Loucy (cell line): ENCODE data around the gene FIBCD1.

ENCODE experiments used
- H2AFZ ChIP-seq: fragments of 200-600 bp; sonication (generic); 2 replicates; pipeline ENCODE4 v1.6.0; 2016; ENCODE audit warnings: antibody characterized with exemption, mild to moderate bottlenecking, low read length, moderate library complexity
- H3F3A ChIP-seq: fragments of 200-600 bp; 2 replicates; pipeline ENCODE4 v1.6.0; 2016; ENCODE audit warnings: antibody characterized with exemption, low read depth, mild to moderate bottlenecking
- H3K27me3 ChIP-seq: fragments of 200-600 bp; sonication (generic); 2 replicates; pipeline ENCODE4 v1.6.1; 2014; ENCODE audit warnings: low read length, mild to moderate bottlenecking; ENCODE audit not compliant: insufficient read depth, poor library complexity, severe bottlenecking
- H3K36me3 ChIP-seq: fragments of 200-600 bp; sonication (generic); 2 replicates; pipeline ENCODE4 v1.6.1; 2016; ENCODE audit warnings: low read length; ENCODE audit not compliant: insufficient read depth
- H3K4me1 ChIP-seq: fragments of 200-600 bp; sonication (generic); 2 replicates; pipeline ENCODE4 v1.5.1; 2014; ENCODE audit warnings: low read length, mild to moderate bottlenecking; ENCODE audit not compliant: insufficient read depth, poor library complexity, severe bottlenecking
- H3K4me2 ChIP-seq: fragments of 200-600 bp; sonication (generic); 2 replicates; pipeline ENCODE4 v1.6.0; 2014; ENCODE audit warnings: antibody characterized with exemption, low read length, low read depth, mild to moderate bottlenecking; ENCODE audit not compliant: poor library complexity, severe bottlenecking
- H3K4me3 ChIP-seq: fragments of 200-600 bp; sonication (generic); 2 replicates; pipeline ENCODE4 v1.5.1; 2014; ENCODE audit warnings: low read length, mild to moderate bottlenecking, mixed read lengths; ENCODE audit not compliant: poor library complexity, severe bottlenecking
- H3K79me2 ChIP-seq: fragments of 200-600 bp; sonication (generic); 2 replicates; pipeline ENCODE4 v1.6.1; 2014; ENCODE audit warnings: low read length; ENCODE audit not compliant: insufficient read depth
- H3K9ac ChIP-seq: fragments of 200-600 bp; sonication (generic); 2 replicates; pipeline ENCODE4 v1.6.0; 2014; ENCODE audit warnings: mild to moderate bottlenecking, low read depth, low read length, moderate library complexity; ENCODE audit not compliant: poor library complexity, severe bottlenecking
- H3K9me2 ChIP-seq: fragments of 200-600 bp; sonication (generic); replicated peaks from 2 replicates; pipeline ENCODE4 v1.6.1; 2016; ENCODE audit warnings: low read depth, low read length, mixed read lengths
- H3K9me3 ChIP-seq: fragments of 200-600 bp; sonication (generic); 2 replicates; pipeline ENCODE4 v1.6.1; 2014; ENCODE audit warnings: mild to moderate bottlenecking, antibody characterized with exemption, low read length, low read depth; ENCODE audit not compliant: insufficient read depth
- H4K20me1 ChIP-seq: fragments of 200-600 bp; sonication (generic); 2 replicates; pipeline ENCODE4 v1.6.0; 2014; ENCODE audit warnings: antibody characterized with exemption, low read length, mild to moderate bottlenecking; ENCODE audit not compliant: insufficient read depth, poor library complexity, severe bottlenecking
- CTCF ChIP-seq: fragments of 200-600 bp; sonication (generic); conservative IDR thresholded peaks from 2 replicates; pipeline ENCODE4 v1.5.1; 2014; ENCODE audit warnings: mild to moderate bottlenecking, antibody characterized with exemption, low read length
- EZH2phosphoT487 ChIP-seq: fragments of 200-600 bp; IDR thresholded peaks from 2 replicates; pipeline ENCODE4 v1.6.1; 2018; ENCODE audit warnings: antibody characterized with exemption, mild to moderate bottlenecking, moderate library complexity, borderline replicate concordance

Gene FIBCD1

GRCh38 chr9:130874783-130875182 lies 64.3 kb downstream of the FIBCD1 start:
- no peak overlapping the region for H3K9ac ChIP-seq
- H3K4me3 ChIP-seq: no peak overlapping the region
- no peaks in the 10 kb centered on the region for H3F3A ChIP-seq
- H3K79me2 ChIP-seq: no peaks in the 10 kb centered on the region
- H3K4me2 ChIP-seq: no peak overlapping the region
- H2AFZ ChIP-seq: no peak overlapping the region
- H3K36me3 ChIP-seq: peaks cover 51% of the 10 kb centered on the region; the same call in 1 of the 2 replicates
- H3K4me1 ChIP-seq: no peaks in the 10 kb centered on the region
- no peak for TF ChIP-seq EZH2phosphoT487
- H4K20me1 ChIP-seq: no peaks in the 10 kb centered on the region
- H3K9me2 ChIP-seq: no peaks in the 10 kb centered on the region
- no peaks in the 10 kb centered on the region for H3K9me3 ChIP-seq
- no peaks in the 10 kb centered on the region for H3K27me3 ChIP-seq

GRCh38 chr9:130873966-130874365 lies 65.1 kb downstream of the FIBCD1 start:
- no peak for TF ChIP-seq EZH2phosphoT487
- TF ChIP-seq CTCF: no peak
- H2AFZ ChIP-seq: no peak overlapping the region
- H3K4me3 ChIP-seq: no peak overlapping the region
- H3K4me2 ChIP-seq: no peak overlapping the region
- no peaks in the 10 kb centered on the region for H3K79me2 ChIP-seq
- H3K9ac ChIP-seq: no peak overlapping the region
- no peaks in the 10 kb centered on the region for H3K4me1 ChIP-seq
- no peaks in the 10 kb centered on the region for H3K9me3 ChIP-seq
- H3K27me3 ChIP-seq: no peaks in the 10 kb centered on the region
- H4K20me1 ChIP-seq: no peaks in the 10 kb centered on the region
- no peaks in the 10 kb centered on the region for H3F3A ChIP-seq
- peaks cover 47% of the 10 kb centered on the region; the same call in 1 of the 2 replicates for H3K36me3 ChIP-seq
- H3K9me2 ChIP-seq: no peaks in the 10 kb centered on the region

DNA sequence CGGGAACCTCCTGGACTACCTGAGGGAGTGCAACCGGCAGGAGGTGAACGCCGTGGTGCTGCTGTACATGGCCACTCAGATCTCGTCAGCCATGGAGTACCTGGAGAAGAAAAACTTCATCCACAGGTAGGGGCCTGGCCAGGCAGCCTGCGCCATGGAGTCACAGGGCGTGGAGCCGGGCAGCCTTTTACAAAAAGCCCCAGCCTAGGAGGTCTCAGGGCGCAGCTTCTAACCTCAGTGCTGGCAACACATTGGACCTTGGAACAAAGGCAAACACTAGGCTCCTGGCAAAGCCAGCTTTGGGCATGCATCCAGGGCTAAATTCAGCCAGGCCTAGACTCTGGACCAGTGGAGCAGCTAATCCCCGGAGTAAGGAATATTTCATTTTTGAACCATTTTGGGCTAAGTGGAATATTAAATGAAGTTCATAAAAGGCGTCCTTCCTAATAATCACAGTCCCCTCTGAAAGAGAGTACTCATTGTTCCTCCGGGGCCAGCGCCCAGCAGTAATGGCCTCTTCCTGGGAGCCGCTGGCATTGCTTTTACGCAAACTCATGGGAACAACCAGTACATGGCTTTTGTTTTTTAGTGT lies 66.0 kb downstream of the FIBCD1 start:
- no peaks in the 10 kb centered on the region for H3K9me2 ChIP-seq
- peaks cover 41% of the 10 kb centered on the region; the same call in 1 of the 2 replicates for H3K36me3 ChIP-seq
- no peaks in the 10 kb centered on the region for H3K9me3 ChIP-seq
- no peaks in the 10 kb centered on the region for H3K79me2 ChIP-seq
- no peak overlapping the region for H2AFZ ChIP-seq
- H4K20me1 ChIP-seq: no peaks in the 10 kb centered on the region
- no peak overlapping the region for H3K9ac ChIP-seq
- H3K27me3 ChIP-seq: no peaks in the 10 kb centered on the region
- H3K4me1 ChIP-seq: no peaks in the 10 kb centered on the region
- H3K4me2 ChIP-seq: no peak overlapping the region
- no peak for TF ChIP-seq EZH2phosphoT487
- TF ChIP-seq CTCF: no peak
- H3F3A ChIP-seq: no peaks in the 10 kb centered on the region
- H3K4me3 ChIP-seq: no peak overlapping the region

DNA sequence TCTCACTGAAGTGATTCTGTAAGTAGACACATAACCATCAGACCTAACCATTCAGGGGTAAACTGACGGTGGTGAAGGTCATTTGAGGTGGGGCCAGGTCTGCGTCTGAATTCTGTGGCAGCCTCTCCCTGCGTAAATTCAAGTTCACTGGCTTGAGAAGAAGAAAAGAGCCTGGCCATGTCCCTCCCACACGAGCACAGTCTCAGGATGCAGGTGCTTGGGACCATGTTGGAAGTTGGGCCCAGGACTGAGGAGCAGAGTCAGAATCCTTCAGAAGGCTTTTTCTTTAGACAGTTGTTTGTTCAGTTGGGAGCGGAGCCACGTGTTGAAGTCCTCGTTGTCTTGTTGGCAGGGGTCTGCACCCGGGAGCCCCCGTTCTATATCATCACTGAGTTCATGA lies 66.5 kb downstream of the FIBCD1 start:
- Histone ChIP-seq H3K4me2 (no peak overlapping the region), H2AFZ (no peak overlapping the region), H3K79me2 (no peaks in the 10 kb centered on the region), H4K20me1 (no peaks in the 10 kb centered on the region), H3F3A (no peaks in the 10 kb centered on the region), H3K9me2 (no peaks in the 10 kb centered on the region), H3K27me3 (no peaks in the 10 kb centered on the region), H3K4me3 (no peak overlapping the region), H3K9me3 (no peaks in the 10 kb centered on the region), H3K4me1 (no peaks in the 10 kb centered on the region), H3K36me3 (peaks cover 41% of the 10 kb centered on the region; the same call in 1 of the 2 replicates), H3K9ac (no peak overlapping the region)
- TF ChIP-seq CTCF: no peak
- no peak for TF ChIP-seq EZH2phosphoT487
